GM23248 (cell line): ENCODE data around the gene RER1.

ENCODE experiments used
- EZH2 ChIP-seq: fragments of 200-600 bp; sonication (generic); IDR thresholded peaks from 2 replicates; pipeline ENCODE4 v1.6.1; 2018; ENCODE audit warnings: antibody characterized with exemption, mild to moderate bottlenecking; ENCODE audit not compliant: insufficient read depth, poor library complexity, severe bottlenecking
- EZH2phosphoT487 ChIP-seq: fragments of 200-600 bp; sonication (generic); IDR thresholded peaks from 2 replicates; pipeline ENCODE4 v1.6.1; 2018; ENCODE audit warnings: antibody characterized with exemption, moderate library complexity, mild to moderate bottlenecking, low read depth; ENCODE audit not compliant: insufficient read depth

DNA sequence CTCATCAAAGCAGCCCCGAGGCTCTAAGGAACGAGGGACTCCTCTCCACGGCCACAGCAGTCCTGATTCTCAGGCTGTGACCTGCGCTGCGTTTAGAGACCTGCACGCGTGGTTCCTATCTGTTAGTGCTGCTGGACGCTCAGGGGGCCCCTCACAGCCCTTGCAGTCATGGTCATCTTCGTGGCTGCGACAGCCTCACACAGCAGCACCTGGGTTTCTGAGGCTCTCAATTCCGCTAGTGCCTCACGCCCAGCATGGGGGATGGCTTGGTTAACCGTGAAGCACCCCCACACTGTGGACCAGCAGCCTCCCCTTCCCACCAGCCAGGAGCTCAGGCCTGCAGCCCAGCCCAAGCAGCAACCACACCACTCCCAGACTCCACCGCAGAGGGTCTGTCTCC is 8.1 kb upstream of the RER1 start:
- TF ChIP-seq EZH2 (no peak), EZH2phosphoT487 (no peak)
